Astrocyte (in vitro differentiated cells and primary cell): ENCODE measurements around the gene PPIL6.

Experiments
- EZH2 ChIP-seq: IDR thresholded peaks from 2 replicates; pipeline ENCODE4 v1.6.1; 2012; ENCODE audit warnings: mild to moderate bottlenecking, low read length, inconsistent platforms; ENCODE audit not compliant: insufficient read depth
- TF ChIP-seq, protein P1 (sequence below): IDR thresholded peaks from 2 replicates; pipeline ENCODE4 v1.5.1; 2011; ENCODE audit warnings: low read depth, mild to moderate bottlenecking, inconsistent platforms, low read length, moderate library complexity; ENCODE audit not compliant: insufficient read depth

DNA sequence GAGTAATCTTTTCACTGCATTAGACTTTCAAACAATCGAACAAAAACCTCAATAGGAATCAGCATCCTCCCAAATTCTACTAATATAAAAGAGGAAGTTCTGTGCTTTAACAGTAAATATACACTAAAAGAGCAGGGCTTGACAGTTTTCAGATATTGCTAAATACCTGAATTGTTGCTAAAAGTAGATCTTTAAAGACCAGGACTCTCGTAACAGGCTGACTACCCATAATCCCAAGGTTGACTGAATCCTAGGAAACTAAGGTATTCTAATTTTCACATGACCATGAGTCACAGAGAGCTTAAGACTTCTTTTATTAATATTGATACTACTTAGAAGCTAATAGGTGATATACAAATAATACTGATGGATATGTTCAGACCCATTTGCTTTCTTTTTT is 68.3 kb downstream of the PPIL6 start:
- TF ChIP-seq, protein P1, sequence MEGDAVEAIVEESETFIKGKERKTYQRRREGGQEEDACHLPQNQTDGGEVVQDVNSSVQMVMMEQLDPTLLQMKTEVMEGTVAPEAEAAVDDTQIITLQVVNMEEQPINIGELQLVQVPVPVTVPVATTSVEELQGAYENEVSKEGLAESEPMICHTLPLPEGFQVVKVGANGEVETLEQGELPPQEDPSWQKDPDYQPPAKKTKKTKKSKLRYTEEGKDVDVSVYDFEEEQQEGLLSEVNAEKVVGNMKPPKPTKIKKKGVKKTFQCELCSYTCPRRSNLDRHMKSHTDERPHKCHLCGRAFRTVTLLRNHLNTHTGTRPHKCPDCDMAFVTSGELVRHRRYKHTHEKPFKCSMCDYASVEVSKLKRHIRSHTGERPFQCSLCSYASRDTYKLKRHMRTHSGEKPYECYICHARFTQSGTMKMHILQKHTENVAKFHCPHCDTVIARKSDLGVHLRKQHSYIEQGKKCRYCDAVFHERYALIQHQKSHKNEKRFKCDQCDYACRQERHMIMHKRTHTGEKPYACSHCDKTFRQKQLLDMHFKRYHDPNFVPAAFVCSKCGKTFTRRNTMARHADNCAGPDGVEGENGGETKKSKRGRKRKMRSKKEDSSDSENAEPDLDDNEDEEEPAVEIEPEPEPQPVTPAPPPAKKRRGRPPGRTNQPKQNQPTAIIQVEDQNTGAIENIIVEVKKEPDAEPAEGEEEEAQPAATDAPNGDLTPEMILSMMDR, result no peak
- no peak for TF ChIP-seq EZH2
